Esophagus squamous epithelium (tissue), 4 donors: ENCODE data around the gene DIP2A.

ENCODE experiments used
- POLR2A ChIP-seq, 4 donors: fragments of 450-650 bp; IDR thresholded peaks; one replicate each; pipeline ENCODE4 v1.6.1; 2017; ENCODE audit warnings: antibody characterized with exemption in 4 of 4, mild to moderate bottlenecking in 4 of 4, moderate library complexity in 3 of 4
- TF ChIP-seq, protein P1 (sequence below), 6 experiments: fragments of 450-650 bp in 4 of 6; fragments of 200-600 bp in 2 of 6; sonication (generic) in 2 of 6; IDR thresholded peaks; one replicate each; pipeline ENCODE4 v1.5.1; 2016 to 2019; ENCODE audit warnings: antibody characterized with exemption in 6 of 6, mild to moderate bottlenecking in 4 of 6, moderate library complexity in 4 of 6

- TF ChIP-seq, protein P1, sequence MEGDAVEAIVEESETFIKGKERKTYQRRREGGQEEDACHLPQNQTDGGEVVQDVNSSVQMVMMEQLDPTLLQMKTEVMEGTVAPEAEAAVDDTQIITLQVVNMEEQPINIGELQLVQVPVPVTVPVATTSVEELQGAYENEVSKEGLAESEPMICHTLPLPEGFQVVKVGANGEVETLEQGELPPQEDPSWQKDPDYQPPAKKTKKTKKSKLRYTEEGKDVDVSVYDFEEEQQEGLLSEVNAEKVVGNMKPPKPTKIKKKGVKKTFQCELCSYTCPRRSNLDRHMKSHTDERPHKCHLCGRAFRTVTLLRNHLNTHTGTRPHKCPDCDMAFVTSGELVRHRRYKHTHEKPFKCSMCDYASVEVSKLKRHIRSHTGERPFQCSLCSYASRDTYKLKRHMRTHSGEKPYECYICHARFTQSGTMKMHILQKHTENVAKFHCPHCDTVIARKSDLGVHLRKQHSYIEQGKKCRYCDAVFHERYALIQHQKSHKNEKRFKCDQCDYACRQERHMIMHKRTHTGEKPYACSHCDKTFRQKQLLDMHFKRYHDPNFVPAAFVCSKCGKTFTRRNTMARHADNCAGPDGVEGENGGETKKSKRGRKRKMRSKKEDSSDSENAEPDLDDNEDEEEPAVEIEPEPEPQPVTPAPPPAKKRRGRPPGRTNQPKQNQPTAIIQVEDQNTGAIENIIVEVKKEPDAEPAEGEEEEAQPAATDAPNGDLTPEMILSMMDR (IDR thresholded peaks at IDR 0.05): no peak
- no peak for TF ChIP-seq POLR2A (IDR thresholded peaks at IDR 0.05)
These were observed 47.5 kb upstream of the DIP2A start for GRCh38 chr21:46411236-46411635.
